DOHH2 (cell line): ENCODE measurements around the gene RNGTT.

Experiments
- H3F3A ChIP-seq: fragments of 200-600 bp; sonication (generic), shearing (Covaris generic); 2 replicates; pipeline ENCODE4 v1.6.0; 2016; ENCODE audit warnings: antibody characterized with exemption, mild to moderate bottlenecking; ENCODE audit not compliant: control insufficient read depth, insufficient read depth
- H3K27ac ChIP-seq: fragments of 200-600 bp; sonication (generic); 2 replicates; pipeline ENCODE4 v1.5.1; 2014; ENCODE audit warnings: low read depth, mild to moderate bottlenecking, low read length, moderate library complexity
- H3K27me3 ChIP-seq: fragments of 200-600 bp; sonication (generic); 2 replicates; pipeline ENCODE4 v1.6.1; 2014; ENCODE audit warnings: mild to moderate bottlenecking, low read length, mixed read lengths; ENCODE audit not compliant: control insufficient read depth
- H3K36me3 ChIP-seq: fragments of 200-600 bp; sonication (generic); 2 replicates; pipeline ENCODE4 v1.6.1; 2014; ENCODE audit warnings: mild to moderate bottlenecking, low read length, moderate library complexity, mixed read lengths; ENCODE audit not compliant: control insufficient read depth
- H3K4me1 ChIP-seq: fragments of 200-600 bp; sonication (generic); 2 replicates; pipeline ENCODE4 v1.6.1; 2014; ENCODE audit warnings: mild to moderate bottlenecking, low read length, mixed read lengths; ENCODE audit not compliant: control insufficient read depth
- H3K4me2 ChIP-seq: fragments of 200-600 bp; sonication (generic); 2 replicates; pipeline ENCODE4 v1.6.0; 2014; ENCODE audit warnings: mild to moderate bottlenecking, low read length, moderate library complexity
- H3K4me3 ChIP-seq: fragments of 200-600 bp; sonication (generic); 2 replicates; pipeline ENCODE4 v1.5.1; 2014; ENCODE audit warnings: mild to moderate bottlenecking, low read length, mixed read lengths
- H3K79me2 ChIP-seq: fragments of 200-600 bp; sonication (generic); 2 replicates; pipeline ENCODE4 v1.6.1; 2014; ENCODE audit warnings: mild to moderate bottlenecking, low read length, mixed read lengths; ENCODE audit not compliant: control insufficient read depth
- H3K9me2 ChIP-seq: fragments of 200-600 bp; sonication (generic); replicated peaks from 2 replicates; pipeline ENCODE4 v1.6.1; 2014; ENCODE audit warnings: mild to moderate bottlenecking, low read length, mixed read lengths; ENCODE audit not compliant: control insufficient read depth
- H3K9me3 ChIP-seq: fragments of 200-600 bp; sonication (generic); 2 replicates; pipeline ENCODE4 v1.6.1; 2014; ENCODE audit warnings: antibody characterized with exemption, low read length, mixed read lengths; ENCODE audit not compliant: control insufficient read depth, insufficient read depth
- H4K20me1 ChIP-seq: fragments of 200-600 bp; sonication (generic); 2 replicates; pipeline ENCODE4 v1.6.0; 2014; ENCODE audit warnings: low read depth, mild to moderate bottlenecking, antibody characterized with exemption, low read length, moderate library complexity; ENCODE audit not compliant: control insufficient read depth, insufficient read depth
- EZH2phosphoT487 ChIP-seq: fragments of 200-600 bp; sonication (generic); IDR thresholded peaks from 2 replicates; pipeline ENCODE4 v1.6.1; 2017; ENCODE audit warnings: borderline replicate concordance, mild to moderate bottlenecking, antibody characterized with exemption, low read length, moderate library complexity, mixed read lengths
- TF ChIP-seq, protein P1 (sequence below): fragments of 200-600 bp; sonication (generic); IDR thresholded peaks from one replicate; pipeline ENCODE4 v1.5.1; 2014; ENCODE audit warnings: antibody characterized with exemption, mild to moderate bottlenecking, low read depth, low read length; ENCODE audit not compliant: poor library complexity, severe bottlenecking

The RNGTT gene

GRCh38 chr6:88992741-88993552 lies 29.5 kb upstream of the RNGTT start:
- no peak overlapping the region for H3K27ac ChIP-seq
- no peaks in the 10 kb centered on the region for H4K20me1 ChIP-seq
- H3K4me3 ChIP-seq: no peak overlapping the region
- H3K4me1 ChIP-seq: no peaks in the 10 kb centered on the region
- no peaks in the 10 kb centered on the region for H3K27me3 ChIP-seq
- no peaks in the 10 kb centered on the region for H3K9me3 ChIP-seq
- no peak overlapping the region for H3K4me2 ChIP-seq
- TF ChIP-seq EZH2phosphoT487: no peak
- TF ChIP-seq, protein P1, sequence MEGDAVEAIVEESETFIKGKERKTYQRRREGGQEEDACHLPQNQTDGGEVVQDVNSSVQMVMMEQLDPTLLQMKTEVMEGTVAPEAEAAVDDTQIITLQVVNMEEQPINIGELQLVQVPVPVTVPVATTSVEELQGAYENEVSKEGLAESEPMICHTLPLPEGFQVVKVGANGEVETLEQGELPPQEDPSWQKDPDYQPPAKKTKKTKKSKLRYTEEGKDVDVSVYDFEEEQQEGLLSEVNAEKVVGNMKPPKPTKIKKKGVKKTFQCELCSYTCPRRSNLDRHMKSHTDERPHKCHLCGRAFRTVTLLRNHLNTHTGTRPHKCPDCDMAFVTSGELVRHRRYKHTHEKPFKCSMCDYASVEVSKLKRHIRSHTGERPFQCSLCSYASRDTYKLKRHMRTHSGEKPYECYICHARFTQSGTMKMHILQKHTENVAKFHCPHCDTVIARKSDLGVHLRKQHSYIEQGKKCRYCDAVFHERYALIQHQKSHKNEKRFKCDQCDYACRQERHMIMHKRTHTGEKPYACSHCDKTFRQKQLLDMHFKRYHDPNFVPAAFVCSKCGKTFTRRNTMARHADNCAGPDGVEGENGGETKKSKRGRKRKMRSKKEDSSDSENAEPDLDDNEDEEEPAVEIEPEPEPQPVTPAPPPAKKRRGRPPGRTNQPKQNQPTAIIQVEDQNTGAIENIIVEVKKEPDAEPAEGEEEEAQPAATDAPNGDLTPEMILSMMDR: no peak
- no peaks in the 10 kb centered on the region for H3K9me2 ChIP-seq
- no peaks in the 10 kb centered on the region for H3F3A ChIP-seq
- no peaks in the 10 kb centered on the region for H3K79me2 ChIP-seq
- no peaks in the 10 kb centered on the region for H3K36me3 ChIP-seq

DNA sequence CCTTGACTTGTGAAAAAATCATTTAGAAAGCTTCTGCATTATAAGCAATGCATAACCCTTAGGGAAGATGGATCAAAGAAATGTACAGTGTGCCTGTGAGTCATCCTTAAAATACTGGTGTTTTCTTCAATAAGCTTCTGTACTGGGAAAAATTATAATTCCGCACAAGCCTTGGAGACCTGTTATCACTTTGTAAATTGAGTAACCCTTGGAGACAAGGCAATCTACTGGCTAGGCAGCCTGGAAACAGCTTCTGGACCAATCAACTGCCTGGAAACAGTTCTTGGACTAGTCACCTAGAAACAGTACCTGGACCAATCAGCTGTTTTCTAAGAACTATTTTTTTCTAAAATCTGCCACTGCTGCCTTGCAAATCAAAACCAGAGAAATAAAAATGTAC lies 25.8 kb upstream of the RNGTT start:
- Histone ChIP-seq H3K4me3 (no peak overlapping the region), H3K9me3 (no peaks in the 10 kb centered on the region), H3K9me2 (no peaks in the 10 kb centered on the region), H3K27ac (no peak overlapping the region), H4K20me1 (no peaks in the 10 kb centered on the region), H3K4me1 (no peaks in the 10 kb centered on the region), H3K36me3 (no peaks in the 10 kb centered on the region), H3K79me2 (no peaks in the 10 kb centered on the region), H3K27me3 (no peaks in the 10 kb centered on the region), H3F3A (no peaks in the 10 kb centered on the region), H3K4me2 (no peak overlapping the region)
- TF ChIP-seq, protein P1: no peak
- no peak for TF ChIP-seq EZH2phosphoT487

GRCh38 chr6:88987922-88988321 lies 24.5 kb upstream of the RNGTT start:
- no peaks in the 10 kb centered on the region for H3K4me1 ChIP-seq
- H4K20me1 ChIP-seq: no peaks in the 10 kb centered on the region
- H3K9me3 ChIP-seq: no peaks in the 10 kb centered on the region
- no peaks in the 10 kb centered on the region for H3K36me3 ChIP-seq
- TF ChIP-seq, protein P1: no peak
- no peak for TF ChIP-seq EZH2phosphoT487
- no peak overlapping the region for H3K27ac ChIP-seq
- no peaks in the 10 kb centered on the region for H3K27me3 ChIP-seq
- no peak overlapping the region for H3K4me2 ChIP-seq
- no peaks in the 10 kb centered on the region for H3F3A ChIP-seq
- no peaks in the 10 kb centered on the region for H3K9me2 ChIP-seq
- H3K4me3 ChIP-seq: no peak overlapping the region
- no peaks in the 10 kb centered on the region for H3K79me2 ChIP-seq
